T-helper 2 cell (primary cell): Measurements from ENCODE around the gene KCNA1.
"Not testable (repeated sequence)": the region's sequence is repeated elsewhere in the genome, so short reads cannot be mapped to it uniquely, and the experiment has no call there.

Experiments
- DNase-seq, 5 experiments: peaks; one replicate each; pipeline versions ENCODE4 v3.0.0 to v3.0.0-alpha.2; 2012 to 2022
- total RNA-seq, 2 donors: gene quantifications; one replicate each; lab custom pipeline; 2026; lab: John Stamatoyannopoulos, UW

KCNA1 gene
- 0 to 0.07 reads per million in 2 donors for total RNA-seq

DNA sequence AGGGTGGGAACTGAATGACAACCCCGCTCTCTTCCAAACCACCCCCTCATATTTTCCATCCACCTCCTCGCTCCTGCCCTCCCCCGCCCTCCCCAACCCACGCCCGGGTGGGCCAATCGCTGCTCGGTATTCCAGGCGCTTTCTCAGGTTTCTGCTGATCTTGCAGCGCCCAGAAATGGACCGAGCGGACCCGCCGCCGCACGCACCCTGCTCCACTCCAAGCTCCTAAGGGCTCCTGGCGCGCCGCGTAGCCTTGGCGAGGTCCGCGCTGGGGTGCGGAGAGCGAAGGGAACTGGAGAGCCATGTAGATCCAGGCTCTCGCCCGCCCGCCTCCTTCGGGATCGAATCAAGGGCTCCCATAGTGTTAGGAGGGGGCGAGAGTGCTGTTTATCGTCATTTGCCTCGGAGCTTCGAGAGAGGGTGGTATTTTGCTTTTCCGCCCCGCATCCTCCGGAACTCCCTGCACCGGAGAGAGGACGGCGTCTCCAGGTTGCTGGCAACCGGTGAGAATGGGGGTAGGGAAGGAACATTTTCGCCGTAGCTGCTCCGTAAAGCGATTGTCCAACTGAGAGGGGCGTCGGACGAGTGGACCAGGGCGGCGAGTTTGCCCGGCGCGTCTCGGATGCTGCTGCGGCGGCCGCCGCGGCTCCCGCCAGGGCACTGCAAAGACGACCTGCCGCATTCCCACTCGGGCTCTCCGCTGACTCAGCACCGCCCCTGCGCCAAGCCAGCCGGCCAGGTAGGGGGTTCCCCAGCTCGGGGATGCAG, at the start of gene KCNA1:
Gene KCNA1 (plus strand): TSS at position 172 of the 768 bp plus-strand sequence. CDS start 1,474 bp downstream, outside the sequence.
- DNase-seq: no peak

DNA sequence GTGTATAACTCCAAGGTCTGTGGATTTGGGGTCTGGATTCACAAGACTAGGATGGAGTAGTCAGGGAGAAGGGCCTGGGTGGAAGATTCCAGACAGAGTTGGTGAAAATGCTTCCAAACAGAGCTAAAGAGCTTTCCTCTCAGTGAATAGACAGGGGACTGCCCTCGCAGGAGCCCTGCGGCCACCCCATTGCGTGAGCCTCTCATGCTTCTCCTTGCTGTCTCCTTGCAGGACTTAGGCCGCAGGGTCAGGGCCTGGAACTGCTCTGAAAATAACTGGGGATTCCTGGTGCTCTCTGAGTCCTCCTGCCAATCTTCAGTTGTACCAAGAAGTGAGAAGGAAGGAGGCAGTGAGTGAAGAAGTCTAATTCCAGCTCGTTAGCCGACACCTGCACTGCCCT, 49.0 kb upstream of the KCNA1 start:
- no peak for DNase-seq

GRCh38 chr12:4862809-4863208, 46.9 kb upstream of the KCNA1 start:
- no peak for DNase-seq

DNA sequence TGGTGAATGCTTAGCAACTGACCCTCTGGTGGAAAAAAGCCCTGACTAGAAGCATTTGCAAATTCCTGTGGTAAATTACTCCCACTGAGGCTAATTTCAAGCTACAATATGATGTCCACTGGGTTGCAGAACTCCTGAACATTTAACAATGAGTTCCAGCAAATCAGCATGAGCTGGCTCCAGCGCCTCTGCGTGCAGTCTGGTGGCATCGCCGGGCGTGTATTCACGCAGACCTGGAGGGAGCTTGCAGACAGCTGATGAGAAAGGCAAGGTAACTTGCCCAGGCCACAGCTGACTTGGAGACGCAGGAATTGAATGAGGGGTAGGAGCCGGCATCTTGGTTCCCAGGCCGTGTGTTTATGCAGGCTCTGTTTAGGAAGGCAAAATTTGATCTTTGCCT, 45.1 kb upstream of the KCNA1 start:
- DNase-seq: no peak

DNA sequence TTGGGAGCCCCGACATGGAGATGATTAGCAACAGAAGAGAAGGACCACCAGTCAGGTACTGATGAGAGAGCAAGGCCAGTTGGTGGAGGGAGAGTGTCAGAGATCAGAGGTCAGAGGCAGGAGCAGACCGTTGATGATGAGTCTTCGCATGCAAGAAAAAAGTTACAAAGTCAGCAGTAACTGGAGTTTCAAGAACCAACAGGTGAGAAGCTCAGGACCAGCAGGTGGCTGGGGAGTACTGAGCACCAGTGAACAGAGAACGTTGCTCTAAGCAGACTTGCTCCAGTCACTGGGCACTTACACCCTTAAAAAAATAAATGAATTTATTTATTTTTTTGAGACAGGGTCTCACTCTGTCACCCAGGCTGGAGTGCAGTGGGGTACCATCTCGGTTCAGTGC, 44.5 kb upstream of the KCNA1 start:
- no peak for DNase-seq

DNA sequence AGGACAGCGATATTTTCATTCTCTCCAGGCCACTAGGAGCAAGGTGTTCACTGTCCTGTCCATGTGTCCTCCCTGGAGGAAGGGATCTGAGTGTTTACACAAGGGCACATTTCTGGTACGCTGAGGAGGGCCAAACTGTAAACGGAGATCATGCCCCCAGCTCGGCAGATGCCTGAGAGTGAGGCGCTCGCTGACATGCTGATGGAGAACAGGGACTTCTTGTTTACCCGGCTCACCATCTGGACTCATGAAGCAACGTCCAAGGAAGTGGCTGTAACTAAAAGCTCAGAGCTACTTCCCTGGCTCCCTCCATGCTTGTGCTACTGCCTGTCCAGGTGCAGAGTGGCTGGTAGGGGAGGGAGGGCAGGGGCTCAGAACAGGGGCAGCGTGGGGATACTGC, 43.4 kb upstream of the KCNA1 start:
- DNase-seq: no peak

- no peak for DNase-seq
Measured at GRCh38 chr12:4867384-4867783, 42.3 kb upstream of the KCNA1 start.

- DNase-seq: no peak
Measured at GRCh38 chr12:4870423-4870822, 39.3 kb upstream of the KCNA1 start.

GRCh38 chr12:4871514-4871913, 38.2 kb upstream of the KCNA1 start:
- DNase-seq: no peak

DNA sequence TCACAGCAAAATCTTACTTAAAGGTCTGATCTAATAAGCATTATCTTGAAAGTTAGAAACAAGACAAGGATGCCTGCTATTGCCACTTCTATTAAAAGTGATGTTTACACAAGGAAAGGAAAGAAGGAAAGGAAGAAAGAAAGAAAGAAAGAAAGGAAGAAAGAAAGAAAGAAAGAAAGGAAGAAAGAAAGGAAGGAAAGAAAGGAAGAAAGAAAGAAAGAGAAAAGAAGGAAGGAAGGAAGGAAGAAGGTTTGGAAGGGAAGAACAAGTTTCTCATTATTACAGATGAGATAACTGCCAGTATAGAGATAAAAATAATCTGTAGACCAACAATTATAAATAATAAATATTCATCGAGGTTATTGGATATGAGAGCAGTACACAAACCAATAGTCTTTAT, 35.8 kb upstream of the KCNA1 start:
- DNase-seq: no peak

- no peak for DNase-seq
Measured at GRCh38 chr12:4874671-4875070, 35.0 kb upstream of the KCNA1 start.

DNA sequence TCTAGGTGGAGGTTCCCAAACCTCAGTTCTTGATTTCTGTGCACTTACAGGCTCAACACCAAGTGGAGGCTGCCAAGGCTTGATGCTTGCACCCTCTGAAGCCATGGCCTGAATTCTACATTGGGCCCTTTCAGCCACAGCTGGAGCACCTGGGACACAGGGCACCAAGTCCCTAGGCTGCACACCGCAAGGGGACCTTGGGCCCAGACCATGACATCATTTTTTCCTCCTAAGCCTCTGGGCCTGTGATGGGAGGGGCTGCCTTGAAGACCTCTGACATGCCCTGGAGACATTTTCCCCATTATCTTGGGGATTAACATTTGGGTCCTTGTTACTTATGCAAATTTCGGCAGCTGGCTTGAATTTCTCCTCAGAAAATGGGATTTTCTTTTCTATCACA, 30.2 kb upstream of the KCNA1 start:
- DNase-seq: not testable (repeated sequence)

GRCh38 chr12:4881266-4882064, 28.2 kb upstream of the KCNA1 start:
- DNase-seq: no peak

GRCh38 chr12:4891866-4892265, 17.8 kb upstream of the KCNA1 start:
- DNase-seq: no peak

- no peak for DNase-seq
Measured at GRCh38 chr12:4892418-4892817, 17.3 kb upstream of the KCNA1 start.

DNA sequence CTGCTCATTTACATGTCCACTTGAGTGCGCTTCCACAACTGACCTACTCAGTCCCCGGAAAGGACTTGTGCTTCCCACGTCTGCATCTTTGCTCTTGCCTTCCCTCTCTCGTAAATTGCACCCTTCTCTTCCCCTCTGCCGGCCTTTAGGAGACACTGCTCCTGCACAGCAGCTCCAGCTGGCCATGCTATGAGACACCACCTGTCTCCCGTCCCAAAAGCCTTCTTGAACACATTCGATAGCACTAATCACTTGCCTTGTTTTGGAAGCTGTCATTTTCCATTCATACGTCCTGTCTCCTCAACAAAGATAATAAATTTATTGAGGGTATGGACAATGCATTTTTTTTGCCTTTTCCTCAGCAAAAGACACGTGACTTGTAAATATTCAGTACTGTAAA, 15.7 kb upstream of the KCNA1 start:
- no peak for DNase-seq

- no peak for DNase-seq
Measured at GRCh38 chr12:4899364-4899763, 10.3 kb upstream of the KCNA1 start.

DNA sequence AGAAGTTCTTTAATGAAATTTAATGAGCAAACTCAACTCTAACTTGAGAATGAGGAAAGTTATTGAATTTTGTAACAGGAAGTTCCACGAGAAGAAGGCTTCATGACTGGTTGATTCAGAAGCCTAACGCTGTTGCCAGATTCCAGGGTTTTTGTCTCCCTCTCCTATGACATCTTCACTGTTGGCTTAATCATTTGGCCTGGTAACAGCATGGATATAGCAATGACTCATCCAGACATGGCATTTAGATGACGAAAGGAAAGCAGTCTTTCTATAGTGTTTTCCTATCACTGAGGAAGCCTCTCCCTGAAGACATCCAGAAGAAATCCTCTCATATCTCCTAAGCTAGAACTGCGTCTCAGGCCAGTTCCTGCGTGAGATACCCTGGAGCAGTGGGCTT, 9.4 kb upstream of the KCNA1 start:
- DNase-seq: no peak

DNA sequence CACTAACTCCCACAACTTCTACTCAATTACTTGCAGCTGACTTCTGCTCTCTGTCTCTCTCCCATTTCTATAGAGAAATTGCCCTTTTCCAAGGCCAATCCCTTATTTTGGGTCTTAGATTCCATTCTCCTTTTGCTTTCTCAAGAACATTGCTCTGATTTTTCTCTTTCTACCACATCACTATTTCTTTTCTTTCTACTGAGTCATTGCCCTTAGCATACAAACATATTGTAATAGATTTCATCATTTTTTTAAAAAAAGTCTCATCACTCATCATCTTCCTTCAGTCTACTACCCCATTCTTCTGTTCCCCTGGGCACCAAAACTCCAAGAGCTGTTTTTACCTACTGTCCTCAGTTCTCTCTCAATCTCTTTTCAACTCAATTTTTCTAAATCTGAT, 4.4 kb upstream of the KCNA1 start:
- no peak for DNase-seq

DNA sequence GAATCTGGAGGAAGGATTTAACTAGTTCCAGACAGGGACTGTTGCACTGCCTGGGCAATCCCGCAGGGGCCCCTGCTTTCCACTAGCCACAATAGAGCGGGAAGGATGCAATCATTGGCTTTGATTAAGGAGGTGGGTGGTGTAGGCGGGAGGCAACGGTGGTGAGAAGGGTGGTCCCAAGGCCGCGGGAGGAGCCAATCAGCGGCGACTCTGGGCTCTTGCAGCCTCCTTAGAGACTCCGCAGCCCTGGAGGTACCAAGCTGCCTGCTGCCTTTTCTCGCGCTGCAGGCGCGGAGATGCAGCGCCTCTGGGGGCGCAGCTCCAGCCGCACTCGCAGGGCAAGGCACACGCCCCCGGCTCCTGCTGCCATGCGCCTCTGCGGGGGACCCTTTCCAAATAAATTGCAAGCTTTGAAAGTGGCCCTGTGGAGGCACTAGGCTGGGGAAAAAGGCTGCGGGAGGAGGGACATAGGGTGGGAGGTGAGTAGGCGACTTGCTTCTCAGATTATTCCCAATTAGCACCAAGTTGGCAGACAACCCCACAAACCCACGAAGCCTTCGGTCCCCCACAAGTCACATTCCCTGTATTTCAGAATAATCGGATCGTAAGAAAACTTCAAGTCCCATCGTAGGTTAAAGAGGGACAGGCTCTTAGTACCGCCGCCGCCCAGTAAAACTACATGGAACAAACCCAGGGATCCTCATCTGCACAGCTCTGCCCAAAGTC, 858 bp upstream of the KCNA1 start:
- DNase-seq: no peak

- DNase-seq: no peak
Measured at GRCh38 chr12:4909410-4909733, 333 bp upstream of the KCNA1 start.

- DNase-seq: no peak
Measured at GRCh38 chr12:4910502-4911315, 1.0 kb downstream of the KCNA1 start.
